D721Med (cell line): ENCODE data around the gene RDH8.

Source experiments
- DNase-seq: peaks from one replicate; pipeline ENCODE4 v3.0.0; 2011; ENCODE audit warnings: low spot score; ENCODE audit not compliant: insufficient read length
- FAIRE-seq: peaks from 2 replicates; lab custom pipeline; 2011; peaks lifted over from hg19 to GRCh38; lab: Jason Lieb, UNC
- TF ChIP-seq, protein P1 (sequence below): IDR thresholded peaks from 2 replicates; pipeline ENCODE4 v1.5.1; 2012; ENCODE audit warnings: mild to moderate bottlenecking, control low read depth; ENCODE audit not compliant: insufficient read depth; ENCODE audit errors: missing control alignments

RDH8 gene

GRCh38 chr19:10037367-10037766 is 24.1 kb downstream of the RDH8 start:
- TF ChIP-seq, protein P1, sequence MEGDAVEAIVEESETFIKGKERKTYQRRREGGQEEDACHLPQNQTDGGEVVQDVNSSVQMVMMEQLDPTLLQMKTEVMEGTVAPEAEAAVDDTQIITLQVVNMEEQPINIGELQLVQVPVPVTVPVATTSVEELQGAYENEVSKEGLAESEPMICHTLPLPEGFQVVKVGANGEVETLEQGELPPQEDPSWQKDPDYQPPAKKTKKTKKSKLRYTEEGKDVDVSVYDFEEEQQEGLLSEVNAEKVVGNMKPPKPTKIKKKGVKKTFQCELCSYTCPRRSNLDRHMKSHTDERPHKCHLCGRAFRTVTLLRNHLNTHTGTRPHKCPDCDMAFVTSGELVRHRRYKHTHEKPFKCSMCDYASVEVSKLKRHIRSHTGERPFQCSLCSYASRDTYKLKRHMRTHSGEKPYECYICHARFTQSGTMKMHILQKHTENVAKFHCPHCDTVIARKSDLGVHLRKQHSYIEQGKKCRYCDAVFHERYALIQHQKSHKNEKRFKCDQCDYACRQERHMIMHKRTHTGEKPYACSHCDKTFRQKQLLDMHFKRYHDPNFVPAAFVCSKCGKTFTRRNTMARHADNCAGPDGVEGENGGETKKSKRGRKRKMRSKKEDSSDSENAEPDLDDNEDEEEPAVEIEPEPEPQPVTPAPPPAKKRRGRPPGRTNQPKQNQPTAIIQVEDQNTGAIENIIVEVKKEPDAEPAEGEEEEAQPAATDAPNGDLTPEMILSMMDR = no peak
- FAIRE-seq (no peak), DNase-seq (no peak)

DNA sequence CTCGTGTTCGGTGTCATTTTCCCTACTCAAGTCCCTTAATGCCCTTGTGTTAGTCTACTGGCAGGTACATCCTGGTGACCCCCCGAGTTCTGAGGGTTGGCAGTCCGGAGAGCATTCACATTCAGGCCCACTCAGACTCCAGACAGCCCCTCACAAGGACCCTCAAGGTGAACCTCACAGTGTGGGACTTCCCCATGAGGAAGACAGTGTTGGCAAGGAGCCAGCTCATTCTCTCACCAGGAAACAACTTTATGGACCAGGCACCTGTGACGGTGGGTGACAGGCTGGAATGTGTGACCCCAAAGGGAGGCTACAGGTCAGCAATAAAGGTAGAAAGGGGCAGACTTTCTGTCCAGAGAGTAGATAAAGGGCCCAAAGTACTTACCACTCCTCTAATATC is 24.5 kb downstream of the RDH8 start:
- TF ChIP-seq, protein P1 = no peak
- DNase-seq (no peak), FAIRE-seq (no peak)

DNA sequence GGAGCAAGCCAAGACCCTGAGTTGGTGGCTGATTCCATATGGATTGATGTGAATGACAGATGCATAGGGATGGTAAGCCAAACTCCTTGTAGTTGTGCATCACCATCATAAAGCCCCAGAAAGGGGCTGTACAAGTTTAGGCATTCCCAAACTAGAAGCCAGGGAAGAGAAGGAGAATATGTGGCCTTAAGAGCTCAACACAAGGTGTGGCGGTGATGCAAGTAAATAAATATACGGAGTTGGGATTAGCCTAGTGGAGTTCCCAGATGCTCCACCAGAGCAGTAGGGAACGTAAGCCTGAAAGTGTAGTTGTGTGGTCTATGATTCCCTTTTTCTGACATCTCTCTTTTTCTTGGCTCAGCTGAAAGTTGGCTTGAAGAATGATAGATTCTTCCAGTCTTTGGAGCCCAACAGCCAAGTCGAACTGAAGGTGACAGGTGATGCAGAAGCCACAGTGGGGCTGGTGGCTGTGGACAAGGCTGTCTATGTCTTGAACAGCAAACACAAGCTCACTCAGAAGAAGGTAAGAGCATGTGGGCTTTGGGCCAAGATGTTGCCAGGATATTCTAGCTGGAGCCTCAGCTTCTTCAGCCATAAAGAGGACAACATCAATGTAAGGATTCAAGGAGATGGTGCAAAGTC is 30.1 kb downstream of the RDH8 start:
- TF ChIP-seq, protein P1 = no peak
- DNase-seq = no peak

DNA sequence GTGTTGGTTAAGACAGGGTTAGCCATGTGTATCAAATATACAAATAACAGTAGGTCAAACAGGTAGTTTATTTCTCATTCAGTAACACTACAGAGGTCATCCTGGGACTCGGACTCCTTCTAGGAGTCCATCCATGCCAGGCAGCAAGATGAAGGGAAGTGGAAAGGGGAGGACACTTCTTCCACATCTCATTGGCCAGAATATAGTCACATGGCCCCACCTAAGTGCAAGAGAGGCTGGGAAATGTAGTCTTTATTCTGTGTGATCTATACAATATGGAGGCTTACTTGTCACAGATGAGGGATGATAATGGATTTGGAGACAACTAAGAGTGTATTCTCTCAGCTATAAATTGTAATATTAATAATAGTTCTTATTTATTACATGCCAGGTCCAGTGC is 31.1 kb downstream of the RDH8 start:
- TF ChIP-seq, protein P1 = no peak
- DNase-seq = no peak
- no peak for FAIRE-seq

More for the DNA sequence above, 30.1 kb downstream of the RDH8 start:
- FAIRE-seq = no peak

- FAIRE-seq (no peak), DNase-seq (no peak)
- TF ChIP-seq, protein P1 = no peak
Measured at GRCh38 chr19:10045371-10045770, 32.1 kb downstream of the RDH8 start.

DNA sequence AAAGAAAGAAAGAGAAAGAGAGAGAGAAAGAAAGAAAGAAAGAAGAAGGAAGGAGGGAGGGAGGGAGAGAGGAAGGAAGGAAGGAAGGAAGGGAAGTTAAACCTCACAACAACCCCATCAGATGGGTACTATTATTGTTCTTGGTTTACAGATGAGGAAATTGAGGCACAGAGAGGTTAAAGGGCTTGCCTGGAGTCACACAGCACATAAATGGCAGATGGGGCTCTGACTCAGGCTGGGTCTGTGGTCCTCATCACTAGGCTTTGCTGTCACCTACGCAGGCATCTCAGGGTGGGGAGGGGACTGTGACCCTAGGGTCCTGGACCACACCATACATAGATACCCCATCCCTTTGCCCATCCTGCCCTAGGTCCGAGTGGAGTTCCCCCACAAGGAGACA is 36.3 kb downstream of the RDH8 start:
- no peak for FAIRE-seq
- no peak for DNase-seq
- TF ChIP-seq, protein P1 = no peak

DNA sequence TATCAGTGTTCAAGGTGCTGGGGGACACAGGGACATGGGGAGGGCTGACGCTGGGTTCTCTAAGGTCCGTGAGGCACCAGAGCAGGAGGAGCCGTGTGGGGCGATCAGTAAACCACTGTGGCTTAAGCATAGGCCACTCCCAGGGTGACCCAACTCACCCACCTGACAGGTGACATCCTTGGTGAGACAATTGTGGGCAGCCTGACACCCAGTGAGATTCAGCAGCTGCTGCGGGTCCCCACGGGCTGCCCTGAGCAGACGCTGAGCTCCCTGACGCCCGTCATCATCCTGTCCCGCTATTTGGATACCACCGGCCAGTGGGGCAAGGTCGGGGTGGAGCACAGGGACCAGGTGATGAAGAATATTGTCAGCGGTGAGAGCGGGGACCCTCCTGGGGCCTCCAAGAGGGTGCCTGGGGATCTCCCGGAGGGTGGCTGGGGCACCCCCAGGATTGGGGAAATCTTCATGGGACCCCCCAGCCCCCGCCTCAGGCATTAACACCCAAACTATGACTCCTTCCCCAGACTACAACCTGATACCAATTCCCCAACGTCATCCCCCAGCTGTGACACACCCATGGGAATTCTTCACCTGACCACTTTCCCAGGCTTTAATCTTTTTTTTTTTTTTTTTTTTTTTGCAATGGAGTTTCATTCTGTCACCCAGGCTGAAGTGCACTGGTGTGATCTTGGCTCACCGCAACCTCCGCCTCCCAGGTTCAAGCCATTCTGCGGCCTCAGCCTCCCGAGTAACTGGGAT is 39.5 kb downstream of the RDH8 start:
- TF ChIP-seq, protein P1 = no peak
- FAIRE-seq (no peak), DNase-seq (no peak)
